ENCODE results near the gene LAMTOR4. TPM values are rescaled to one million over a fixed set of nuclear protein-coding genes. Genes with fewer than 3 reads are reported as not detected.

Gene LAMTOR4
- total and polyA plus RNA-seq, 2 of the 13 experiments (the other 11 are each of a cell fraction or from before 2014, with no cell fraction given): 115 to 118 TPM

DNA sequence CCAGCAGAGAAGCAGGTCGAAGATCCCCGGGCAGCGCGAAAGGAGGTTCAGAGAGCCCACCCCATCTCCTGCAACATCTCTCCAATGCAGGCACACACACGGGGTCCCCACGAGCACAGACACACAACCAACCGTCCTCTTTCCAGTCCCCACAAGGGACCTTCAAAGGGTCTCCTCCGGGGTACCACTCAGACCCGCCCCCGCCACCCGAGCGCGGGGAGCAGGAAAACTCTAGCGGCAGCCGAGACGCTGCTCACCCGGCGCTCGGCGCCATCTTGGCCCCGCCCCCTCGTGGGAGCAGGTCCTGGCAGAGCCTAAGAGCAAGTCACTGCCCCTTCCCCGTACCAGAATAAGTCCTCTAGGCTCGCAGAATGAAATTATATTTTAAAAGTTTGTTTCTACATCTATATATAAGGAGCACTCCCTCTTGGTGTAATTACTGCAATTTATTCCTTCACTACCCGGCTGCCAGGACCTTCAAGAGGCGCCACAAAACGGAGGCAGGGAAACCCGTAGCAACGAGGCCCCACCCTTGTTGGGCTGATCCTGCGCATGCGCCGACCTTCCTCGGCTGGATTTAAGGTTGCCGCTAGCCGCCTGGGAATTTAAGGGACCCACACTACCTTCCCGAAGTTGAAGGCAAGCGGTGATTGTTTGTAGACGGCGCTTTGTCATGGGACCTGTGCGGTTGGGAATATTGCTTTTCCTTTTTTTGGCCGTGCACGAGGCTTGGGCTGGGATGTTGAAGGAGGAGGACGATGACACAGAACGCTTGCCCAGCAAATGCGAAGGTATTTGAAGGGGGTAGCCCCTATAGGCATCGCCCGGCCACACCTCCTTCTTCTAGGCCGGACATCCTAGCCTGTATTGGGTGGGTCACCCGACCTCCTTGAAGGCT is 29.4 kb upstream of the LAMTOR4 start, which contains the start of the genes CNPY4 and TAF6 (continued):
- TF ChIP-seq, protein P1, sequence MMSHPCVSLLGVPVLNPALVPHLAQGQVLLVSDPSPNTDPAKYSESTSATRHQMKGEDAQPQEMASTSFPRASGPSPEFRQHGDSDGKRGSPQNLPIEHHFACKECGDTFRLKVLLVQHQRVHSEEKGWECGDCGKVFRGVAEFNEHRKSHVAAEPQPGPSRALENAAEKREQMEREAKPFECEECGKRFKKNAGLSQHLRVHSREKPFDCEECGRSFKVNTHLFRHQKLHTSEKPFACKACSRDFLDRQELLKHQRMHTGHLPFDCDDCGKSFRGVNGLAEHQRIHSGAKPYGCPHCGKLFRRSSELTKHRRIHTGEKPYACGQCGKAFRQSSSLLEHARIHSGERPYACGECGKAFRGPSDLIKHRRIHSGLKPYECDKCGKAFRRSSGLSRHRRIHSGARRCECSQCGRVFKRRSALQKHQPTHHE (CRISPR knock-in tag; IDR thresholded peaks at IDR 0.05; ENCODE audit: borderline replicate concordance): peak; percentile 40; the same call in 1 of the 2 replicates
- TF ChIP-seq, protein P2, sequence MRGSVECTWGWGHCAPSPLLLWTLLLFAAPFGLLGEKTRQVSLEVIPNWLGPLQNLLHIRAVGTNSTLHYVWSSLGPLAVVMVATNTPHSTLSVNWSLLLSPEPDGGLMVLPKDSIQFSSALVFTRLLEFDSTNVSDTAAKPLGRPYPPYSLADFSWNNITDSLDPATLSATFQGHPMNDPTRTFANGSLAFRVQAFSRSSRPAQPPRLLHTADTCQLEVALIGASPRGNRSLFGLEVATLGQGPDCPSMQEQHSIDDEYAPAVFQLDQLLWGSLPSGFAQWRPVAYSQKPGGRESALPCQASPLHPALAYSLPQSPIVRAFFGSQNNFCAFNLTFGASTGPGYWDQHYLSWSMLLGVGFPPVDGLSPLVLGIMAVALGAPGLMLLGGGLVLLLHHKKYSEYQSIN (CRISPR knock-in tag; IDR thresholded peaks at IDR 0.05; ENCODE audit: borderline replicate concordance): no peak
- TF ChIP-seq NFATC3 (CRISPR knock-in tag; IDR thresholded peaks at IDR 0.05) (peak; percentile 26; the same call in 1 of the 2 replicates), ZSCAN21 (CRISPR knock-in tag; IDR thresholded peaks at IDR 0.05; ENCODE audit: borderline replicate concordance) (0 out of 2 replicates have a peak, but pooled peaks have one; percentile 18), NFKBIZ (CRISPR knock-in tag; IDR thresholded peaks at IDR 0.05) (no peak; the same call in 1 of the 2 replicates), POLR2G (IDR thresholded peaks at IDR 0.05; ENCODE audit: low read depth, low read length) (peak; percentile 70), GFI1 (CRISPR knock-in tag; IDR thresholded peaks at IDR 0.05; ENCODE audit: borderline replicate concordance) (peak; percentile 29; the same call in 1 of the 2 replicates), ZNF572 (CRISPR knock-in tag; IDR thresholded peaks at IDR 0.05) (no peak; the same call in 1 of the 2 replicates), ERF (CRISPR knock-in tag; IDR thresholded peaks at IDR 0.05) (peak; percentile 56; the same call in 1 of the 2 replicates), CREB1 (IDR thresholded peaks at IDR 0.05) (no peak), CREB1 (CRISPR knock-in tag; IDR thresholded peaks at IDR 0.05) (no peak), MYNN (CRISPR knock-in tag; IDR thresholded peaks at IDR 0.05; ENCODE audit: low read depth) (no peak; the same call in 1 of the 2 replicates), NFKB2 (CRISPR knock-in tag; IDR thresholded peaks at IDR 0.05; ENCODE audit: borderline replicate concordance) (peak; percentile 89), KLF12 (CRISPR knock-in tag; IDR thresholded peaks at IDR 0.05; ENCODE audit: borderline replicate concordance) (peak; percentile 90), ARNT2 (CRISPR knock-in tag; IDR thresholded peaks at IDR 0.05; ENCODE audit: low read depth) (no peak), ZNF768 (CRISPR knock-in tag; IDR thresholded peaks at IDR 0.05) (peak; percentile 48; the same call in 1 of the 2 replicates), MAZ (IDR thresholded peaks at IDR 0.05; ENCODE audit: borderline replicate concordance, low read depth, low read length) (peak; percentile 88), MAZ (CRISPR knock-in tag; IDR thresholded peaks at IDR 0.05; ENCODE audit: low read depth) (peak; percentile 87; the same call in 1 of the 2 replicates), ZNF883 (CRISPR knock-in tag; IDR thresholded peaks at IDR 0.05; ENCODE audit: not compliant biosample characterization) (no peak)
- TF ChIP-seq, protein P3, sequence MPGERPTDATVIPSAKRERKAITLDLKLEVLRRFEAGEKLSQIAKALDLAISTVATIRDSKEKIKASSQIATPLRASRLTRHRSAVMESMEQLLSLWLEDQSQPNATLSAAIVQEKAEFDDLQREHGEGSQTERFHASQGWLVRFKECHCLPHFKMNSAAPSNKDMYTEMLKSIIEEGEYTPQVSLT (CRISPR knock-in tag; IDR thresholded peaks at IDR 0.05; ENCODE audit: borderline replicate concordance, low read depth): no peak
- TF ChIP-seq, protein P4, sequence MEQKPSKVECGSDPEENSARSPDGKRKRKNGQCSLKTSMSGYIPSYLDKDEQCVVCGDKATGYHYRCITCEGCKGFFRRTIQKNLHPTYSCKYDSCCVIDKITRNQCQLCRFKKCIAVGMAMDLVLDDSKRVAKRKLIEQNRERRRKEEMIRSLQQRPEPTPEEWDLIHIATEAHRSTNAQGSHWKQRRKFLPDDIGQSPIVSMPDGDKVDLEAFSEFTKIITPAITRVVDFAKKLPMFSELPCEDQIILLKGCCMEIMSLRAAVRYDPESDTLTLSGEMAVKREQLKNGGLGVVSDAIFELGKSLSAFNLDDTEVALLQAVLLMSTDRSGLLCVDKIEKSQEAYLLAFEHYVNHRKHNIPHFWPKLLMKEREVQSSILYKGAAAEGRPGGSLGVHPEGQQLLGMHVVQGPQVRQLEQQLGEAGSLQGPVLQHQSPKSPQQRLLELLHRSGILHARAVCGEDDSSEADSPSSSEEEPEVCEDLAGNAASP (CRISPR knock-in tag; IDR thresholded peaks at IDR 0.05; ENCODE audit: borderline replicate concordance): 0 out of 2 replicates have a peak, but pooled peaks have one; percentile 13
- TF ChIP-seq, protein P5, sequence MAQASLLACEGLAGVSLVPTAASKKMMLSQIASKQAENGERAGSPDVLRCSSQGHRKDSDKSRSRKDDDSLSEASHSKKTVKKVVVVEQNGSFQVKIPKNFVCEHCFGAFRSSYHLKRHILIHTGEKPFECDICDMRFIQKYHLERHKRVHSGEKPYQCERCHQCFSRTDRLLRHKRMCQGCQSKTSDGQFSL (CRISPR knock-in tag; IDR thresholded peaks at IDR 0.05): peak; percentile 56; the same call in 1 of the 2 replicates
